Mesothelial cell of epicardium (in vitro differentiated cells): ENCODE data around the gene DENND1B. TPM values are rescaled to one million over a fixed set of nuclear protein-coding genes. Genes with fewer than 3 reads are reported as not detected.

Experiments used
- DNase-seq, 2 experiments: peaks; one replicate each; pipeline ENCODE4 v3.0.0; 2021; ENCODE audit warnings: low spot score in 2 of 2; ENCODE audit not compliant: unreplicated experiment in 2 of 2
- H3K27ac Mint-ChIP-seq: 2 replicates; pipeline ENCODE4 v1.8.0; 2021; ENCODE audit warnings: mixed read lengths
- H3K27me3 Mint-ChIP-seq: 2 replicates; pipeline ENCODE4 v1.8.0; 2021; ENCODE audit warnings: low read depth, mixed read lengths
- H3K36me3 Mint-ChIP-seq: 2 replicates; pipeline ENCODE4 v1.8.0; 2021; ENCODE audit warnings: mixed read lengths
- H3K4me1 Mint-ChIP-seq: 2 replicates; pipeline ENCODE4 v1.8.0; 2021; ENCODE audit warnings: mixed read lengths
- H3K4me3 Mint-ChIP-seq: 2 replicates; pipeline ENCODE4 v1.8.0; 2021; ENCODE audit warnings: mild to moderate bottlenecking, moderate library complexity, mixed read lengths
- H3K9me3 Mint-ChIP-seq: 2 replicates; pipeline ENCODE4 v1.8.0; 2021; ENCODE audit warnings: mixed read lengths
- CTCF ChIP-seq: fragments of 200-600 bp; sonication (generic); IDR thresholded peaks from one replicate; pipeline ENCODE4 v1.5.0; 2021; ENCODE audit warnings: antibody characterized with exemption; ENCODE audit not compliant: unreplicated experiment
- total RNA-seq: library from RNA; stranded (reverse); gene quantifications from 3 replicates; pipeline ENCODE4 v1.2.1, GENCODE V29; 2021

Gene DENND1B
- total RNA-seq, 1 donor from 2014 or later: 27.9 TPM

DNA sequence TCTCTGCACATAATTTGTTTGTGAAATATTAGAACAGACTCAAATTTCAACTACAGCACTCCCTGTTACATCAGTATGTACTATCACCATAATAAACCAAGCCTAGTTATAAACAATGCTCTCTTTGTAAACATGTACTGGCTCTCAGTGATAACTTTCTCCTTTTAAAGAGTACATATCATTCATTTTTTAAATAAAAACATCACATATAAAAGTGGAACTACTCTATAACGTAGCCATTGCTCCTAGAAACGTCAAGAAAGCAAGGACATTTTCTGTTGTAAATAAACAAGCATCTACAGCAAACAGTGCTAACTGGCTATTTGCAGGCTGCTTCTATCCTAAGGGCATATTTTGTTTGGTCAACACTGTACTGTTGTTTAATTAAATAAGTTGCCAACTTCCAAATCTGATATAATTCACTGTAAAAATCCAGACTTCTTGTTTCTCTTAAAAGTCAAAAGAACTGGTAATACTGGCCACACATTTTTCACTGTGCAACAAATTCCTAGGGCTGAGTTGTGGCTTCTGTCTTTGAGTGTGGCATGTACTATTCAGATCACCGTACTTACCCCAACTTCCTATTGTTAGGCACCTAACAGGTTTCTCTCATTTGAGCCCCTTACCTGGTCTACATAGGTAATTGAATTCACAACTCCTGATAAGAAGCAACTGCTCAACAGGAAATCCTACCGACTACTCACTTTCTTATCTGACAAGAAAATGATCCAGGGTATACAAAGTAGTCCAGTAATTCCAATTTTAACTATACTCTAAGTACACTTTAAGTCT is 111.9 kb downstream of the DENND1B start:
- H3K27me3 Mint-ChIP-seq: no peaks in the 10 kb centered on the region
- no peaks in the 10 kb centered on the region for H3K9me3 Mint-ChIP-seq
- no peak for TF ChIP-seq CTCF
- H3K36me3 Mint-ChIP-seq: peaks cover 2% of the 10 kb centered on the region
- H3K4me3 Mint-ChIP-seq: no peak overlapping the region
- peak overlapping the region; percentile 62 for H3K27ac Mint-ChIP-seq
- DNase-seq: no peak
- peaks cover 28% of the 10 kb centered on the region for H3K4me1 Mint-ChIP-seq

DNA sequence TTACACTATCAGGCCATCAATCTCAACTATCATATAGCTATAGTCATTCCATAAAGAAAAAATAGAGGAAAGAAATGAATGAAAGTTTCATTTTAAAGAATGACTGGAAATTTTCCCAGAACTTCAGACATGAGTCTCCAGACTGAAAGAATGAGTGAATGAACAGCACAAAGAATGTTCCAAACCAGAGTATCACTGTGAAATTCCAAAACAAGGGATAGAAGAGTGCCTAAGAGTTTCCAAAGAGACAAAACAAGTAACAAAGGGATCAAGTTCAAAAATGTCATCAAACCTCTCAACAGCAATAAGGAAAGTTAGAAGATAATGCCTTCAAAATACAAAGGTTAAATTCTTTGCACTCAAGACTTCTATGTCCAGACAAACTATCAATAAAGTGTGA is 114.9 kb downstream of the DENND1B start:
- H3K36me3 Mint-ChIP-seq: peaks cover 11% of the 10 kb centered on the region
- H3K27ac Mint-ChIP-seq: no peak overlapping the region
- H3K9me3 Mint-ChIP-seq: peaks cover 3% of the 10 kb centered on the region
- no peak overlapping the region for H3K4me3 Mint-ChIP-seq
- H3K27me3 Mint-ChIP-seq: no peaks in the 10 kb centered on the region
- no peak for TF ChIP-seq CTCF
- no peak for DNase-seq
- peaks cover 23% of the 10 kb centered on the region for H3K4me1 Mint-ChIP-seq

- H3K4me1 Mint-ChIP-seq: peaks cover 18% of the 10 kb centered on the region
- no peaks in the 10 kb centered on the region for H3K27me3 Mint-ChIP-seq
- H3K27ac Mint-ChIP-seq: no peak overlapping the region
- TF ChIP-seq CTCF: no peak
- no peak overlapping the region for H3K4me3 Mint-ChIP-seq
- no peak for DNase-seq
- peaks cover 3% of the 10 kb centered on the region for H3K9me3 Mint-ChIP-seq
- peaks cover 11% of the 10 kb centered on the region for H3K36me3 Mint-ChIP-seq
Observed at GRCh38 chr1:197659171-197659570, 116.1 kb downstream of the DENND1B start.

- Mint-ChIP-seq H3K4me3 (no peak overlapping the region), H3K9me3 (peaks cover 8% of the 10 kb centered on the region), H3K4me1 (no peaks in the 10 kb centered on the region), H3K27me3 (no peaks in the 10 kb centered on the region), H3K36me3 (peaks cover 21% of the 10 kb centered on the region), H3K27ac (no peak overlapping the region)
- DNase-seq: no peak
- no peak for TF ChIP-seq CTCF
Observed at GRCh38 chr1:197649188-197649587, 126.1 kb downstream of the DENND1B start.

GRCh38 chr1:197638316-197638715 is 137.0 kb downstream of the DENND1B start:
- peak overlapping the region; percentile 56 for H3K27ac Mint-ChIP-seq
- no peaks in the 10 kb centered on the region for H3K9me3 Mint-ChIP-seq
- peaks cover 5% of the 10 kb centered on the region for H3K36me3 Mint-ChIP-seq
- H3K4me3 Mint-ChIP-seq: no peak overlapping the region
- TF ChIP-seq CTCF: no peak
- H3K4me1 Mint-ChIP-seq: peaks cover 24% of the 10 kb centered on the region
- no peaks in the 10 kb centered on the region for H3K27me3 Mint-ChIP-seq
- DNase-seq: no peak

DNA sequence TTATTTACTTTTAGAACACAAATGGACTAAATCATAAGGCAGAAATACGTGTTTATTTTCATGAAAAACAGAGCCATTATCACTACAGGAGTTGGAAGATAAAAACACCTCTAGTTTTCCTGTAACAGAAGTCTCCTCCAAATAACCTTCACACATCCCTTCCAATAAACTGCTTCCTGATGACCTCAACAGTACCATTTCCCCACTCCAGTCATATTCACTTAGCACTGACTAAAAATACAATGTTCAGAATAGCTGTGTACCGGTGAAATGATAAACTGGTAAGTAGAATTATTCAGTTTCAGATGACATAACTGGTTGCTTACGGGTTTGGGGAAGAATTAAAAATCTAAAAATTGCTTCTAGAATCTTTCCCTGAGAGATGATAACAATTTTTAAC is 137.9 kb downstream of the DENND1B start:
- peaks cover 10% of the 10 kb centered on the region for H3K36me3 Mint-ChIP-seq
- peaks cover 22% of the 10 kb centered on the region for H3K4me1 Mint-ChIP-seq
- H3K27ac Mint-ChIP-seq: peak overlapping the region; percentile 56
- no peaks in the 10 kb centered on the region for H3K9me3 Mint-ChIP-seq
- H3K4me3 Mint-ChIP-seq: no peak overlapping the region
- TF ChIP-seq CTCF: no peak
- H3K27me3 Mint-ChIP-seq: no peaks in the 10 kb centered on the region
- no peak for DNase-seq
